Upper lobe of left lung (tissue), 4 donors: Measurements from ENCODE around the gene RRP7A.

Experiments used
- CTCF ChIP-seq, 6 experiments: fragments of 450-650 bp in 4 of 6; fragments of 200-600 bp in 2 of 6; sonication (generic) in 2 of 6; IDR thresholded peaks; one replicate each; pipeline ENCODE4 v1.5.1; 2016 to 2019; ENCODE audit warnings: antibody characterized with exemption in 6 of 6
- EP300 ChIP-seq, 4 donors: sonication (generic); formaldehyde crosslinking; IDR thresholded peaks; one replicate each; pipeline ENCODE4 v1.5.1; 2017; ENCODE audit warnings: antibody characterized with exemption in 4 of 4, control low read depth in 2 of 4
- POLR2A ChIP-seq, 4 donors: fragments of 450-650 bp; IDR thresholded peaks; one replicate each; pipeline ENCODE4 v1.5.1; 2016 to 2017; ENCODE audit warnings: antibody characterized with exemption in 4 of 4, mild to moderate bottlenecking in 2 of 4
- POLR2AphosphoS5 ChIP-seq, 2 donors: sonication (generic); formaldehyde crosslinking; IDR thresholded peaks; one replicate each; pipeline ENCODE4 v1.5.1; 2017; ENCODE audit warnings: antibody characterized with exemption in 2 of 2

- TF ChIP-seq CTCF (IDR thresholded peaks at IDR 0.05) (no peak), EP300 (IDR thresholded peaks at IDR 0.05) (no peak), POLR2A (IDR thresholded peaks at IDR 0.05) (no peak), POLR2AphosphoS5 (IDR thresholded peaks at IDR 0.05) (no peak)
Observed at GRCh38 chr22:42493393-42493792, 26.2 kb downstream of the RRP7A start.
